GM12891 (cell line): ENCODE measurements around the gene AGAP9.
"Not testable (repeated sequence)": the region's sequence is repeated elsewhere in the genome, so short reads cannot be mapped to it uniquely, and the experiment has no call there.

Experiments
- PAX5 ChIP-seq: IDR thresholded peaks from 2 replicates; pipeline ENCODE4 v1.6.1; 2011; ENCODE audit warnings: low read length, moderate library complexity, mild to moderate bottlenecking; ENCODE audit not compliant: insufficient read depth, severe bottlenecking
- POLR2A ChIP-seq: IDR thresholded peaks from 2 replicates; pipeline ENCODE4 v1.6.1; 2011; ENCODE audit warnings: low read depth, low read length, control low read depth
- POLR2AphosphoS5 ChIP-seq: IDR thresholded peaks from 2 replicates; pipeline ENCODE4 v1.6.1; 2011; ENCODE audit warnings: low read depth, low read length, control low read depth
- POU2F2 ChIP-seq: IDR thresholded peaks from 2 replicates; pipeline ENCODE4 v1.6.1; 2011; ENCODE audit warnings: low read depth, mild to moderate bottlenecking, control low read depth, low read length, moderate library complexity
- SPI1 ChIP-seq: IDR thresholded peaks from 2 replicates; pipeline ENCODE4 v1.6.1; 2011; ENCODE audit warnings: low read depth, low read length, control low read depth
- TAF1 ChIP-seq: IDR thresholded peaks from 2 replicates; pipeline ENCODE4 v1.6.1; 2011; ENCODE audit warnings: low read depth, low read length, control low read depth

GRCh38 chr10:47566757-47567156, 43.3 kb upstream of the AGAP9 start:
- not testable (repeated sequence) for TF ChIP-seq POLR2AphosphoS5, POU2F2, POLR2A, TAF1, PAX5, SPI1
